ENCODE results near the gene DNAJC3. TPM values are rescaled to one million over a fixed set of nuclear protein-coding genes. Genes with fewer than 3 reads are reported as not detected.

The DNAJC3 gene
- total and polyA plus RNA-seq, 9 of the 15 experiments (the other 6 are each of a cell fraction or from before 2014, with no cell fraction given): 7.8 to 21.8 (median 10.4) TPM

- ATAC-seq (no peak), FAIRE-seq (no peak), DNase-seq (ENCODE audit: extremely low read depth in 1 of 4, low spot score in 3 of 4) (no peak)
- H3K36me3 ChIP-seq (ENCODE audit: control insufficient read depth, insufficient read depth, low read length): no peaks in the 10 kb centered on the region
- ChIA-PET CTCF (ENCODE audit: low intra/inter-chr PET ratio) (no interaction called here), POLR2A (no interaction called here)
- BruUV-seq (replicated peaks): no TSS peak
- H4K20me1 ChIP-seq (replicated peaks; ENCODE audit: control insufficient read depth, insufficient read depth, low read length): no peaks in the 10 kb centered on the region
- intact Hi-C loops (cut with micrococcal nuclease) (no loop called here), in situ Hi-C loops (cut with MboI) (no loop called here)
- H3K4me3 ChIP-seq: no peak overlapping the region
- H3K9me3 ChIP-seq (replicated peaks; ENCODE audit: control insufficient read depth, insufficient read depth, low read depth, low read length): no peaks in the 10 kb centered on the region
- H3K4me2 ChIP-seq (ENCODE audit: insufficient read depth, low read length): no peak overlapping the region
- no peak overlapping the region for H3K27ac ChIP-seq (ENCODE audit: extremely low read depth, low read depth, low read length)
- no peaks in the 10 kb centered on the region for H3K4me1 ChIP-seq (replicated peaks in 1 of 2; ENCODE audit: control insufficient read depth in 2 of 2, insufficient read depth in 2 of 2, low read length in 2 of 2)
- no peaks in the 10 kb centered on the region for H3K9me1 ChIP-seq (ENCODE audit: control insufficient read depth, insufficient read depth, low read length)
- no peak for TF ChIP-seq KDM5B (IDR thresholded peaks at IDR 0.05; ENCODE audit: insufficient replicate concordance, low read depth, low read length)
- TF ChIP-seq SRSF7 (optimal IDR thresholded peaks at IDR 0.05; ENCODE audit: low read depth, low read length): no peak
- TF ChIP-seq RAD51 (IDR thresholded peaks at IDR 0.05; ENCODE audit: borderline replicate concordance, low read depth): no peak
- no peak for TF ChIP-seq ZNF134 (CRISPR knock-in tag; conservative IDR thresholded peaks at IDR 0.05)
- TF ChIP-seq LARP7 (IDR thresholded peaks at IDR 0.05): no peak
- no peak for TF ChIP-seq ARID1B (IDR thresholded peaks at IDR 0.05)
- no peak for TF ChIP-seq ZKSCAN3 (CRISPR knock-in tag; IDR thresholded peaks at IDR 0.05)
- no peak for TF ChIP-seq SMAD2 (IDR thresholded peaks at IDR 0.05; ENCODE audit: low read depth, low read length)
- no peak for TF ChIP-seq MCM7 (IDR thresholded peaks at IDR 0.05)
- no peak for TF ChIP-seq YY1 (IDR thresholded peaks at IDR 0.05; ENCODE audit: borderline replicate concordance in 1 of 3, control insufficient read depth in 1 of 3, extremely low read depth in 1 of 3, insufficient read depth in 3 of 3, insufficient read length in 1 of 3, insufficient replicate concordance in 2 of 3, low read depth in 1 of 3, low read length in 2 of 3)
- no peak for TF ChIP-seq MIER1 (IDR thresholded peaks at IDR 0.05; ENCODE audit: low read depth)
- no peak for TF ChIP-seq ZKSCAN1 (IDR thresholded peaks at IDR 0.05; ENCODE audit: low read depth, low read length)
- TF ChIP-seq ATF7 (IDR thresholded peaks at IDR 0.05): no peak
- no peak for TF ChIP-seq MEF2A (IDR thresholded peaks at IDR 0.05; ENCODE audit: control insufficient read depth, low read depth, low read length)
- TF ChIP-seq JUNB (CRISPR knock-in tag; conservative IDR thresholded peaks at IDR 0.05): no peak
- no peak for TF ChIP-seq ZNF140 (CRISPR knock-in tag; IDR thresholded peaks at IDR 0.05)
- no peak for TF ChIP-seq ZBTB49 (CRISPR knock-in tag; IDR thresholded peaks at IDR 0.05; ENCODE audit: borderline replicate concordance)
- no peak for TF ChIP-seq KLF1 (tag; IDR thresholded peaks at IDR 0.05)
- no peak for TF ChIP-seq CBX3 (IDR thresholded peaks at IDR 0.05; ENCODE audit: borderline replicate concordance in 1 of 2, low read length in 2 of 2)
- H2AFZ ChIP-seq (ENCODE audit: low read depth, low read length): no peak overlapping the region
- no peaks in the 10 kb centered on the region for H3K27me3 ChIP-seq (ENCODE audit: control insufficient read depth in 2 of 2, insufficient read depth in 2 of 2, low read length in 2 of 2)
- no peaks in the 10 kb centered on the region for H3K79me2 ChIP-seq (ENCODE audit: control insufficient read depth, insufficient read depth, low read length)
- WGBS (ENCODE audit: insufficient coverage, low coverage, missing lambda C conversion rate): 56% methylated on average over 1 of the region's 1 CpG
- H3K9ac ChIP-seq (ENCODE audit: insufficient read depth in 1 of 2, low read depth in 2 of 2, low read length in 2 of 2): no peak overlapping the region
Observed at GRCh38 chr13:95814495-95814894, 137.6 kb downstream of the DNAJC3 start.

Measured in K562 (cell line).